Keratinocyte (primary cell): ENCODE results near the gene GIT1. TPM values are rescaled to one million over a fixed set of nuclear protein-coding genes. Genes with fewer than 3 reads are reported as not detected.

Experiments used
- DNase-seq: peaks from one replicate; pipeline ENCODE4 v3.0.0-alpha.2; 2011; ENCODE audit warnings: low read depth, missing footprints, low spot score
- FAIRE-seq: peaks from 2 replicates; lab custom pipeline; 2011; peaks lifted over from hg19 to GRCh38; lab: Jason Lieb, UNC
- H2AFZ ChIP-seq: 2 replicates; pipeline ENCODE4 v1.6.0; 2012; ENCODE audit warnings: low read length, control low read depth, inconsistent platforms; ENCODE audit not compliant: control insufficient read depth
- H3K27ac ChIP-seq: 2 replicates; pipeline ENCODE4 v1.5.1; 2011; ENCODE audit warnings: low read length; ENCODE audit not compliant: control insufficient read depth, insufficient read depth
- H3K27me3 ChIP-seq: 3 replicates; pipeline ENCODE4 v1.6.0; 2011; ENCODE audit warnings: low read length; ENCODE audit not compliant: control insufficient read depth, insufficient read depth; ENCODE audit errors: extremely low read depth
- H3K36me3 ChIP-seq, 2 experiments: 2 replicates in 1 of 2; 3 replicates in 1 of 2; pipeline ENCODE4 v1.5.1; 2011; ENCODE audit warnings: low read length in 2 of 2, mild to moderate bottlenecking in 1 of 2; ENCODE audit not compliant: control insufficient read depth in 2 of 2, insufficient read depth in 2 of 2; ENCODE audit errors: extremely low read depth in 1 of 2
- H3K4me1 ChIP-seq: 3 replicates; pipeline ENCODE4 v1.5.1; 2011; ENCODE audit warnings: low read length; ENCODE audit not compliant: control insufficient read depth, insufficient read depth; ENCODE audit errors: extremely low read depth
- H3K4me2 ChIP-seq: 3 replicates; pipeline ENCODE4 v1.6.0; 2011; ENCODE audit warnings: low read depth, low read length; ENCODE audit not compliant: control insufficient read depth, insufficient read depth; ENCODE audit errors: extremely low read depth
- H3K4me3 ChIP-seq, 3 experiments: fragments of 200-600 bp in 1 of 3; sonication (generic) in 1 of 3; 2 replicates in 2 of 3; 3 replicates in 1 of 3; pipeline ENCODE4 v1.5.1; 2011 to 2016; ENCODE audit warnings: low read length in 3 of 3, mild to moderate bottlenecking in 3 of 3, control low read depth in 2 of 3, inconsistent platforms in 1 of 3, low read depth in 1 of 3, mixed read lengths in 1 of 3, mixed run types in 1 of 3, moderate library complexity in 1 of 3; ENCODE audit not compliant: control insufficient read depth in 2 of 3, insufficient read depth in 2 of 3; ENCODE audit errors: extremely low read depth in 1 of 3
- H3K79me2 ChIP-seq: 2 replicates; pipeline ENCODE4 v1.6.0; 2012; ENCODE audit warnings: low read length; ENCODE audit not compliant: control insufficient read depth, insufficient read depth
- H3K9ac ChIP-seq: 3 replicates; pipeline ENCODE4 v1.6.0; 2011; ENCODE audit warnings: low read length; ENCODE audit not compliant: control insufficient read depth, insufficient read depth; ENCODE audit errors: extremely low read depth
- H3K9me1 ChIP-seq: 3 replicates; pipeline ENCODE4 v1.6.0; 2011; ENCODE audit warnings: low read length; ENCODE audit not compliant: control insufficient read depth, insufficient read depth; ENCODE audit errors: extremely low read depth
- H3K9me3 ChIP-seq: 2 replicates; pipeline ENCODE4 v1.5.1; 2012; ENCODE audit warnings: low read depth, low read length; ENCODE audit not compliant: control insufficient read depth
- H4K20me1 ChIP-seq: 3 replicates; pipeline ENCODE4 v1.6.0; 2011; ENCODE audit warnings: low read length; ENCODE audit not compliant: control insufficient read depth, insufficient read depth; ENCODE audit errors: extremely low read depth
- CTCF ChIP-seq, 3 experiments: IDR thresholded peaks in 1 of 3; conservative IDR thresholded peaks in 1 of 3; optimal IDR thresholded peaks in 1 of 3; 2 replicates in 2 of 3; 3 replicates in 1 of 3; pipeline versions ENCODE3 to v1.5.1; 2011; ENCODE audit warnings: low read length in 3 of 3, mild to moderate bottlenecking in 3 of 3, moderate library complexity in 2 of 3, control low read depth in 1 of 3, inconsistent platforms in 1 of 3; ENCODE audit not compliant: insufficient read depth in 2 of 3; ENCODE audit errors: extremely low read depth in 1 of 3
- EZH2 ChIP-seq: IDR thresholded peaks from one replicate; pipeline ENCODE4 v1.6.1; 2012; ENCODE audit warnings: inconsistent platforms, mild to moderate bottlenecking, low read length, moderate library complexity
- dilution Hi-C: fragments of 300-500 bp; cut with MboI; formaldehyde crosslinking; loops from one replicate; pipeline ENCODE4 v1.7.0; 2020; ENCODE audit warnings: low sequenced_read_pairs; ENCODE audit not compliant: extremely low pct_ligation_motif_present
- polyA plus RNA-seq, 5 experiments: library from polyadenylated mRNA; depleted of rRNA in 3 of 5; stranded (reverse) in 3 of 5; stranded (forward) in 1 of 5; unstranded in 1 of 5; fragments of >200 nt; gene quantifications; 1 replicate in 1 of 5; 2 replicates in 3 of 5; 3 replicates in 1 of 5; pipeline versions ENCODE4 v1.2.1 to v1.2.3, GENCODE V29; 2011 to 2012; ENCODE audit warnings: missing spikeins in 2 of 5, low read depth in 1 of 5, low replicate concordance in 1 of 5

Gene GIT1
- polyA plus RNA-seq, 1 donor (not counting 4 experiments of a cell fraction or from before 2014, with no cell fraction given), result 42.7 TPM

GRCh38 chr17:29611351-29612093, 22.1 kb upstream of the GIT1 start:
- Histone ChIP-seq H3K9ac (no peak overlapping the region), H3K4me2 (no peak overlapping the region), H3K79me2 (no peaks in the 10 kb centered on the region), H3K27me3 (no peaks in the 10 kb centered on the region), H3K27ac (no peak overlapping the region), H3K4me1 (peaks cover 26% of the 10 kb centered on the region), H3K9me1 (no peaks in the 10 kb centered on the region), H3K36me3 (no peaks in the 10 kb centered on the region), H4K20me1 (no peaks in the 10 kb centered on the region), H3K9me3 (no peaks in the 10 kb centered on the region), H2AFZ (no peak overlapping the region), H3K4me3 (no peak overlapping the region)
- TF ChIP-seq EZH2, result no peak
- TF ChIP-seq CTCF (optimal IDR thresholded peaks at IDR 0.05 in 1 of 3, IDR thresholded peaks at IDR 0.05 in 1 of 3, conservative IDR thresholded peaks at IDR 0.05 in 1 of 3; ENCODE audit: extremely low read depth in 1 of 3, insufficient read depth in 2 of 3, low read length in 3 of 3), result no peak
- dilution Hi-C loops, result no loop called here
- FAIRE-seq (no peak), DNase-seq (no peak)

- H3K4me1 ChIP-seq, result peaks cover 19% of the 10 kb centered on the region
- dilution Hi-C loops, result no loop called here
- H3K9me3 ChIP-seq, result no peaks in the 10 kb centered on the region
- H3K4me2 ChIP-seq, result no peak overlapping the region
- no peaks in the 10 kb centered on the region for H3K27me3 ChIP-seq
- no peaks in the 10 kb centered on the region for H4K20me1 ChIP-seq
- no peaks in the 10 kb centered on the region for H3K36me3 ChIP-seq
- DNase-seq, result no peak
- no peak overlapping the region for H2AFZ ChIP-seq
- H3K9ac ChIP-seq, result no peak overlapping the region
- no peaks in the 10 kb centered on the region for H3K79me2 ChIP-seq
- H3K9me1 ChIP-seq, result no peaks in the 10 kb centered on the region
- H3K27ac ChIP-seq, result no peak overlapping the region
- no peak for TF ChIP-seq CTCF (optimal IDR thresholded peaks at IDR 0.05 in 1 of 3, IDR thresholded peaks at IDR 0.05 in 1 of 3, conservative IDR thresholded peaks at IDR 0.05 in 1 of 3; ENCODE audit: extremely low read depth in 1 of 3, insufficient read depth in 2 of 3, low read length in 3 of 3)
- TF ChIP-seq EZH2, result no peak
- no peak overlapping the region for H3K4me3 ChIP-seq
- no peak for FAIRE-seq
These were observed 20.9 kb upstream of the GIT1 start for GRCh38 chr17:29610395-29610794.
